Neural crest cell (in vitro differentiated cells): ENCODE data around the gene SRGN. TPM values are rescaled to one million over a fixed set of nuclear protein-coding genes. Genes with fewer than 3 reads are reported as not detected.

Experiments
- DNase-seq: peaks from one replicate; pipeline ENCODE4 v3.0.0; 2021; ENCODE audit warnings: low read depth, mixed read lengths, low spot score
- H3K27ac Mint-ChIP-seq: one replicate; pipeline ENCODE4 v1.8.0; 2021; ENCODE audit warnings: mild to moderate bottlenecking, mixed read lengths; ENCODE audit not compliant: unreplicated experiment
- H3K27me3 Mint-ChIP-seq: 2 replicates; pipeline ENCODE4 v1.8.0; 2021; ENCODE audit warnings: low read depth, mild to moderate bottlenecking, mixed read lengths
- H3K36me3 Mint-ChIP-seq: 2 replicates; pipeline ENCODE4 v1.8.0; 2021; ENCODE audit warnings: low read depth, mild to moderate bottlenecking, mixed read lengths
- H3K4me1 Mint-ChIP-seq: 2 replicates; pipeline ENCODE4 v1.8.0; 2021; ENCODE audit warnings: mixed read lengths
- H3K4me3 Mint-ChIP-seq: one replicate; pipeline ENCODE4 v1.8.0; 2021; ENCODE audit warnings: mild to moderate bottlenecking, mixed read lengths
- H3K9me3 Mint-ChIP-seq: 2 replicates; pipeline ENCODE4 v1.8.0; 2021; ENCODE audit warnings: mixed read lengths
- CTCF ChIP-seq: fragments of 200-600 bp; sonication (generic); conservative IDR thresholded peaks from 2 replicates; pipeline ENCODE4 v1.5.0; 2021; ENCODE audit warnings: antibody characterized with exemption, mild to moderate bottlenecking
- total RNA-seq: library from RNA; stranded (reverse); gene quantifications from 2 replicates; pipeline ENCODE4 v1.2.1, GENCODE V29; 2021

Gene SRGN
- total RNA-seq, 1 donor from 2014 or later, result not detected

DNA sequence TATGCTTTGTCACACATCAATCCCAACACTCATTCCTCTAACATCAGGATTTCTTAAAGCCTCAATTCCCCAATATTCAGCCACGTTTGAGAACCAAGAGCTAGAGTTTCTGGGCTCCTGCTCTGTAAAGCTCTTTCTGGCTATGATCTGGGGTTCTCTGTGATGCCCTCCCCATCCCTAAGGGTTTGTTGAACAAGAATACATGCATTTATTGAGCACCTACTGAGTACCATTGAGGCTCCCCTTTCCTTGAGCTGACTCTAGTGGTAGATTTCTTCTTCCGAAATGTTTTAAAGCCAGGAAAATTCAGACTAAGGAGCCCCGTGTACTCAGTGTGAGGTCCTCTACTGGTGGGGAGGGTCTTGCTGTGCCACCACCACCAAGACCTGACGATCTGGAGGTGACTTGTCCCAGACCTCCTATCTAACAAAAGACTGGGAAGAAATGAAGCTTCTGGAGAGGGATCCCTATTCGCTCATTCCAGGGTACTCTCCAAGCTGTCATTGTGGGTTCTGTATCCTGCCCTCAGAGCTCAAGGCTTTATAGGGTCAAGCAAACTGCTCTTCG, 23.1 kb upstream of the SRGN start:
- H3K27ac Mint-ChIP-seq, result no peak overlapping the region
- DNase-seq, result no peak
- H3K9me3 Mint-ChIP-seq, result no peaks in the 10 kb centered on the region
- H3K36me3 Mint-ChIP-seq, result no peaks in the 10 kb centered on the region
- H3K4me3 Mint-ChIP-seq, result no peak overlapping the region
- no peak for TF ChIP-seq CTCF
- peaks cover 2% of the 10 kb centered on the region for H3K27me3 Mint-ChIP-seq
- no peaks in the 10 kb centered on the region for H3K4me1 Mint-ChIP-seq

GRCh38 chr10:69065406-69066361, 22.2 kb upstream of the SRGN start:
- Mint-ChIP-seq H3K36me3 (no peaks in the 10 kb centered on the region), H3K27ac (no peak overlapping the region), H3K9me3 (no peaks in the 10 kb centered on the region), H3K4me1 (no peaks in the 10 kb centered on the region), H3K4me3 (no peak overlapping the region), H3K27me3 (peaks cover 2% of the 10 kb centered on the region)
- no peak for DNase-seq
- TF ChIP-seq CTCF, result no peak

GRCh38 chr10:69067189-69067588, 20.7 kb upstream of the SRGN start:
- Mint-ChIP-seq H3K36me3 (no peaks in the 10 kb centered on the region), H3K27me3 (peaks cover 2% of the 10 kb centered on the region), H3K4me1 (no peaks in the 10 kb centered on the region), H3K9me3 (no peaks in the 10 kb centered on the region), H3K4me3 (no peak overlapping the region), H3K27ac (no peak overlapping the region)
- no peak for TF ChIP-seq CTCF
- DNase-seq, result no peak

DNA sequence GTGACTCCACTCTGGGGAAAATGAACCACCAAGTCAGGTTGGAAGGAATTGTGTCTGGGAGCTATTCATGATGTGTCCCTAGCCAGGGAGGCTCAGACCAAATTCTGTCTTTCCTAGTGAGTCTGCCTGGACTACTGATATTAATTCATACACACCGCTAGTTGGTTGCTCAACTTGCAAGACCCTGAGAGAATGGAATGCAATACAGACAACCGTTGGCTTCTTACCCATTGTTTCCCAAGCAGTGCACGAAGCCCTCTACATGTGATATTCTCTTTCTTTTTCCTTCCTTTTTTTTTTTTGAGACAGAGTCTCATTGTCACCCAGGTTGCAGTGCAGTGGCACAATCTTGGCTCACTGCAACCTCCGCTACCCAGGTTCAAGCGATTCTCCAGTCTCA, 19.4 kb upstream of the SRGN start:
- Mint-ChIP-seq H3K4me1 (no peaks in the 10 kb centered on the region), H3K4me3 (no peak overlapping the region), H3K9me3 (no peaks in the 10 kb centered on the region), H3K36me3 (no peaks in the 10 kb centered on the region), H3K27ac (no peak overlapping the region), H3K27me3 (peaks cover 2% of the 10 kb centered on the region)
- no peak for TF ChIP-seq CTCF
- no peak for DNase-seq

- Mint-ChIP-seq H3K36me3 (no peaks in the 10 kb centered on the region), H3K9me3 (no peaks in the 10 kb centered on the region), H3K4me3 (no peak overlapping the region), H3K27me3 (no peaks in the 10 kb centered on the region), H3K27ac (no peak overlapping the region), H3K4me1 (no peaks in the 10 kb centered on the region)
- no peak for TF ChIP-seq CTCF
- no peak for DNase-seq
These were observed 18.5 kb upstream of the SRGN start for GRCh38 chr10:69069090-69070042.
